GM23248 (cell line): ENCODE measurements around the gene AIMP1.

Experiments used
- EZH2 ChIP-seq: fragments of 200-600 bp; sonication (generic); IDR thresholded peaks from 2 replicates; pipeline ENCODE4 v1.6.1; 2018; ENCODE audit warnings: antibody characterized with exemption, mild to moderate bottlenecking; ENCODE audit not compliant: insufficient read depth, poor library complexity, severe bottlenecking
- EZH2phosphoT487 ChIP-seq: fragments of 200-600 bp; sonication (generic); IDR thresholded peaks from 2 replicates; pipeline ENCODE4 v1.6.1; 2018; ENCODE audit warnings: antibody characterized with exemption, moderate library complexity, mild to moderate bottlenecking, low read depth; ENCODE audit not compliant: insufficient read depth

DNA sequence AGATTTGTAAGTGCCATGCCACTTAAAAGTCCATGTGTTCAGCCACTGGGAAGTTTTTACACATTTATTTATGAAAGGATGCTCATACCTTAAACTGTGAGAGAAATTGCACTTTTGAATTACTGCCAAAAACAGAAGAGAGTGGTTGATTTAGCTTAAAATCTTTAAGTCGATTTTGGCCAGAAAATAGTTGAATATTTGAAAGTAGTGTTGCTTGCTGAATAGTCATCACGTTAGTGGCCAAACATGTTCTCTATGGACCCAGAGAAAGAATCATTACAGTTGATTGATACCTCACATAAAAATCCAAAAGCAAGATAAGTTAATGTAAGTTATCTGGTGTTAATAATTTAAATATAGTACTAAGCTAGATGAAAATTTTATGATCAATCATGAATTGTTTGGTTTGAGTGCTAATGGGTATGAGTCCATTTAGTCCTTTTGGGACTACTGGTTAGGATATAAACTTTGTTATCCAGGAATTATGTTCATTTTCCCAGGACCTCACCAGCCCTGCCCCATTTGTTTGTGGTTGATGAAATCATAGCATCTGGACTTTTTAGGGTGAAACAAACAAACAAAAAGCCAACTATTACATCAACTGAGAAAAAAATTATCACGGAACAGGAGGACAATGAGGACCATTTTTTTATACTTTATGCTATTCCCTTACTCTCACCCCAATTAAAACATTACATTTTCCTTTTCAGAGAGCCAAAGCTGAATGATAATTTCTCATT, 45.9 kb downstream of the AIMP1 start:
- TF ChIP-seq EZH2phosphoT487 (no peak), EZH2 (no peak)
